Upper lobe of right lung (tissue), 1 donor: Measurements from ENCODE around the gene HERC6. TPM values are rescaled to one million over a fixed set of nuclear protein-coding genes. Genes with fewer than 3 reads are reported as not detected.
"Not testable (repeated sequence)": the region's sequence is repeated elsewhere in the genome, so short reads cannot be mapped to it uniquely, and the experiment has no call there.

Source experiments
- ATAC-seq: fragments of 200-7000 bp; cut with Tn5 transposase; one replicate; pipeline ENCODE4 v1.9.1; 2020; ENCODE audit warnings: mild to moderate bottlenecking, moderate library complexity
- DNase-seq: peaks from one replicate; pipeline ENCODE4 v3.0.0-alpha.2; 2020
- H3K27ac ChIP-seq: fragments of 200-600 bp; one replicate; pipeline ENCODE4 v1.8.0; 2022
- H3K27me3 ChIP-seq: fragments of 200-600 bp; one replicate; pipeline ENCODE4 v1.8.0; 2022; ENCODE audit warnings: mild to moderate bottlenecking
- H3K36me3 ChIP-seq: fragments of 200-600 bp; one replicate; pipeline ENCODE4 v1.8.0; 2022
- H3K4me1 ChIP-seq: fragments of 200-600 bp; one replicate; pipeline ENCODE4 v1.8.0; 2022
- H3K4me3 ChIP-seq: fragments of 200-600 bp; one replicate; pipeline ENCODE4 v1.8.0; 2022; ENCODE audit warnings: mild to moderate bottlenecking
- H3K9me3 ChIP-seq: fragments of 200-600 bp; one replicate; pipeline ENCODE4 v1.8.0; 2022
- intact Hi-C: fragments of 100-400 bp; cut with DNase I; formaldehyde crosslinking; loops from one replicate; pipeline ENCODE4 v1.11.0; 2022
- long read RNA-seq: library from polyadenylated mRNA; unstranded; transcript quantifications from one replicate; pipeline ENCODE4 v2.0.0, GENCODE V29; 2021
- total RNA-seq: library from RNA; stranded (reverse); fragmentation: NEBNext Ultra II Directional; extraction: Animal tissue kit (Norgen Biotek cat#: 25700); gene quantifications from one replicate; pipeline ENCODE4 v1.2.1, GENCODE V29; 2021
- TF ChIP-seq, protein P1 (sequence below): fragments of 200-600 bp; IDR thresholded peaks from one replicate; pipeline ENCODE4 v1.8.0; 2022; ENCODE audit warnings: antibody characterized with exemption
- donor health status: DM: no; HTN: yes; CAD: no; lungs with severe emphysema.

The HERC6 gene
- total RNA-seq, result 13.0 TPM
- long read RNA-seq, transcript HERC6-201 (23 exons, 3,779 nt), result major isoform, 27 of 38 reads
- long read RNA-seq, partial matches to known transcripts, result 1 of 38 reads
- long read RNA-seq, other reads (novel, unspliced or antisense), result 9 of 38 reads

DNA sequence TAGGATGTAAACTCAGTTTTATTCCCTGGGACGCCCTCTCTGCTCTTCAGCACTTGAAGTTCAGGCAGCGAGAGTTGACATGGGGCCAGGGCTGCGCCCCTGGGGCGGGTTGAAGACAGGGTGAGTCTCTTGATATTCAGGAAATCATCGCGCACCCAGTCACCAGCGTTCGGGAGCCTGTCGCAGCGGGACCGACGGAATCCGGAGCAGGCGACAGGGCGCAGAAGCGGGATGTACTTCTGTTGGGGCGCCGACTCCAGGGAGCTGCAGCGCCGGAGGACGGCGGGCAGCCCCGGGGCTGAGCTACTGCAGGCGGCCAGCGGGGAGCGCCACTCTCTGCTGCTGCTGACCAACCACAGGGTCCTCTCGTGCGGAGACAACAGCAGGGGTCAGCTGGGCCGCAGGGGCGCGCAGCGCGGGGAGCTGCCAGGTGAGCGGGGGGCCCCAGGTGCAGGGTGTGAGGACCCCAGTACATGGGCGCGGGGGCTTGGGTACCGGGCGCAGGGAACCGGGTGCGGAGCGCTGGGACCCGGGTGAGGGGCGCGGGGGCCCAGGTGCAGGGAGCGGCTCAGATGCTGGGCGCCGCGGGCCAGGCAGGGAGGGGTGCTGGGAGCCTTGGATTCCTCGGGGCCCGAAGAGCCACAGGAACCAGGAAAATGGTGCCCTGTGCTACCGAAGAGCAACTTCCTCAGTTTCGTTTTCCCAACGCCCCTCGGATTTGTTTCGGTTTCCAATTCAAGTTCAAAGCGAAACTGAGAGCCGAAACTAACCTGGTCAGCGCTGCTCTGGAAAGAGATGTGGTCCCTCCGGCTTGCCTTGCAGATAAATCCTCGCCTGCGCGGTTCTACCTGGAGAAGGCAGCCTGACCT lies at the start of gene HERC6:
HERC6 (plus strand) TSS at position 162 of the 869 bp plus-strand sequence; CDS start at position 232, 70 bp downstream.
- Histone ChIP-seq H3K4me3 (peak within 1 kb of the TSS; percentile 99), H3K36me3 (no peaks in the 10 kb centered on the region), H3K4me1 (no peaks in the 10 kb centered on the region), H3K9me3 (no peaks in the 10 kb centered on the region), H3K27ac (peak within 1 kb of the TSS; percentile 99), H3K27me3 (no peaks in the 10 kb centered on the region)
- peak; percentile 91 for DNase-seq
- intact Hi-C loops, result loop anchor here (10.0 kb wide), 1 partner anchor 136 kb away; no protein-coding TSS in a partner anchor
- TF ChIP-seq, protein P1, sequence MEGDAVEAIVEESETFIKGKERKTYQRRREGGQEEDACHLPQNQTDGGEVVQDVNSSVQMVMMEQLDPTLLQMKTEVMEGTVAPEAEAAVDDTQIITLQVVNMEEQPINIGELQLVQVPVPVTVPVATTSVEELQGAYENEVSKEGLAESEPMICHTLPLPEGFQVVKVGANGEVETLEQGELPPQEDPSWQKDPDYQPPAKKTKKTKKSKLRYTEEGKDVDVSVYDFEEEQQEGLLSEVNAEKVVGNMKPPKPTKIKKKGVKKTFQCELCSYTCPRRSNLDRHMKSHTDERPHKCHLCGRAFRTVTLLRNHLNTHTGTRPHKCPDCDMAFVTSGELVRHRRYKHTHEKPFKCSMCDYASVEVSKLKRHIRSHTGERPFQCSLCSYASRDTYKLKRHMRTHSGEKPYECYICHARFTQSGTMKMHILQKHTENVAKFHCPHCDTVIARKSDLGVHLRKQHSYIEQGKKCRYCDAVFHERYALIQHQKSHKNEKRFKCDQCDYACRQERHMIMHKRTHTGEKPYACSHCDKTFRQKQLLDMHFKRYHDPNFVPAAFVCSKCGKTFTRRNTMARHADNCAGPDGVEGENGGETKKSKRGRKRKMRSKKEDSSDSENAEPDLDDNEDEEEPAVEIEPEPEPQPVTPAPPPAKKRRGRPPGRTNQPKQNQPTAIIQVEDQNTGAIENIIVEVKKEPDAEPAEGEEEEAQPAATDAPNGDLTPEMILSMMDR, result peak; percentile 78
- ATAC-seq, result peak; percentile 97

DNA sequence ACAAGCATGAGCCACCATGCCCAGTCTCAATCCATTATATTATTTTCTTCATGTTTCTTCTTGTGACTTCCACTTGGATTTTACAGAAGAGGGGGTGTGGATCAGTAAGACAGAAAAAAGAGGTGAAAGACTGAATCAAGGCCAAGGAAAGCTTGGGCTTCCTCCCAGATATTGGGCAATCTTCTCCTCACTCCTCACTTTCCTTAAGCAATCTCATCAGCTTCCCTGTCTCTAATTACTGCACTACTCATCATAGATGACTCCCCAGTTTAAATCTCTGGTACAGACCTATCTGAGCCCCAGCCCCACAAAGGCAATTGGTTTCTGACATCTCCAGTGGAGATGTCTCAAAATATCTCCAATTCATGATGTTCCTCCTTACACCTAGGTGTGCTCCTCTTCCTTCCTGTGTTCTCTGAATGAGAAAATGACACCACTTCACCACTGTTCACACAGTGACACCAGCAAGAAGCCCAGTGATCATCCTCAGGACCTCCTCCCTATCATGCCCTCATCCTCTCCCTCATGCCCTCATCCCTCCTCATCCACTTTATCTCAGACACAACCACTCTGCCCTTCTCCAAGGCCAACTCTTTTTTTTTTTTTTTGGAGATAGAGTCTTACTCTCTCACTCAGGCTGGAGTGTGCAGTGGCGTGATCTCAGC lies 44.8 kb upstream of the HERC6 start:
- Histone ChIP-seq H3K9me3 (no peaks in the 10 kb centered on the region), H3K4me3 (no peak overlapping the region), H3K27me3 (no peaks in the 10 kb centered on the region), H3K27ac (no peak overlapping the region), H3K4me1 (no peaks in the 10 kb centered on the region), H3K36me3 (no peaks in the 10 kb centered on the region)
- TF ChIP-seq, protein P1, result no peak
- intact Hi-C loops, result no loop called here
- DNase-seq (no peak), ATAC-seq (no peak)

DNA sequence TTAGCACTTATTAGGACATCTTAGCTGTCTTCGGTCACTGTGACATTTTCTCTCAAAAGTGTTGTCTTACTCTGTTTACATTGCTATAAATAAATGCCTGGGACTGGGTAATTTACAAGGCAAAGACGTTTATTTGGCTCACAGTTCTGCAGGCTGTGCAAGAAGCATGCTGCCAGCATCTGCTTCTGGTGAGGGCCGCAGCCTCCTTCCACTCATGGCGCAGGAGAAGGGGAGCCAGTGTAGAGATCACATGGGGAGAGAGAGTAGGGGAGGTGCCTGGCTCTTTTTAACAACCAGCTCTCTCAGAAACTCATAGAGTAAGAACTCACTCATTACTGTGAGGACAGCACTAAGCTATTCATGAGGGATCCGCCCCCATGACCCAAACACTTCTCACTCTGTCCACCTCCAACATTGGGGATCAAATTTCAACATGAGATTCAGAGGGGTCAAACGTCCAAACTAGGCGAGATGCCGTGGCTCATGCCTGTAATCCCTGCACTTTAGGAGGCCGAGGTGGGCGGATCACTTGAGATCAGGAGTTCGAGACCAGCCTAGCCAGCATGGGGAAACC lies 43.5 kb upstream of the HERC6 start:
- DNase-seq, result no peak
- Histone ChIP-seq H3K27me3 (no peaks in the 10 kb centered on the region), H3K4me3 (no peak overlapping the region), H3K27ac (no peak overlapping the region), H3K4me1 (no peaks in the 10 kb centered on the region), H3K36me3 (no peaks in the 10 kb centered on the region), H3K9me3 (no peaks in the 10 kb centered on the region)
- TF ChIP-seq, protein P1, result no peak
- intact Hi-C loops, result no loop called here
- ATAC-seq, result no peak

DNA sequence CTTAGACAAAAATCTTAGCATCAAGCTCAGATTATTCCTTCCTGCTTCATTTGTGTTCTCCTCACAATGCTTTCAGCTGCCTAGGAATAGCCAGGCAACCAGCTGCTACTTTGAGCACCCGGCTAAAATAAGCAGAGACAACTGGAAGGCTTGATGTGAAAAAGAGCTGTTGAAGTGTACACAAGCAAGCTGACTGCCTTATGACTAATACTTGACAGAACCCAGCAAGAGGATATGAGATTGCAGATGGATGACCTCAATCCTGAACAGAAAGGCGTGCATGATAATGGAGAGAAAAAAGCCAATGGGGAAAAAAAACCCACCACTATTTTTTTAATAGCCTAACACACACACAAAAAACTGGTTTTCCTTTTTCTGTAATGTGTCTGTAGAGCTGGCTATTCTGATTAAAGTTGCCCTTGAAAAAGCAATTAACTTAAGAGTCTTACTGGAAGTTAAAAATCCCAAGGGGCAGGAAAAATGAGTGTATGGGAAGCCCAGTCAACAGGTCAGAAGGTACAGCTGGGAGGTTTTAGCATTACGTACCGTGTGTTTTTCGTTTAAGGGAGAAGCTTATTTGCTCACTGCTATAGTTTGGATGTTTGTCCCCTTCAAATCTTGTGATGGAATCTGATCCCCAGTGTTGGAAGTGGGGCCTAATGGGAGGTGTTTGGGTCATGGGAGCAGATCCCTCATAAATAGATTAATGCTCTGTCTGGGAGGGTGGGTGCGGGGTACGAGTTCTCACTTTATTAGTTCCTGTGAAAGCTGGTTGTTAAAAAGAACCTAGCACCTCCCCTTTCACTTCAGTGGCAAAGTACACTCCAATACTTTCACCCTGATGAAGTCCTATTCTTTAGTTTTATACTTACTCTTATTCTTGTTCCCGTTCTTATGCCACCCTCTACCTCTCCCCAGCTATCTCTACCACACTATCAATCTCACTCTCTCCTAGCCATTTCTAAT lies 37.1 kb upstream of the HERC6 start:
- DNase-seq, result no peak

DNA sequence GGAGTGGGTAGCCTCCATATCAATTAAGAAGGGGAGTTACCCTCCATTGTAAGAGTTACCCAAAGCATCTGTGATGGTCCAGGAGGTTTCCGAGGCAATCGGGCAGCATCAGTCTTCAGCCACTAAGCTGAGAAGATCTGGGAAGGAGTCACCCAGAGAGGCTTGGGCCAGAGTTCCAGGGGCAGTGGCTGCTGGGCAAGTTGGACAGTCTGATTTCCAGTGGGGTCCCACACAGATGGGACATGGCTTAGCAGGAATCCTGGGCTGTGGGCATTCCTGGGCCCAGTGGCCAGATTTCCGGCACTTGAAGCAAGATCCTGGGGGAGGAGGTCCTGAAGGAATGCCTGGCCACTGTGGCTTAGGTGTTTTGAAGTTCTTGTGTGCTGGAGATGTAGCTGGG lies 31.8 kb upstream of the HERC6 start:
- ATAC-seq, H3K27ac ChIP-seq, intact Hi-C loops, H3K9me3 ChIP-seq, H3K4me1 ChIP-seq, H3K27me3 ChIP-seq, H3K36me3 ChIP-seq, DNase-seq, H3K4me3 ChIP-seq: not testable (repeated sequence)

More for the DNA sequence above, 37.1 kb upstream of the HERC6 start:
- no peak overlapping the region for H3K27ac ChIP-seq
- H3K4me1 ChIP-seq, result no peaks in the 10 kb centered on the region
- H3K36me3 ChIP-seq, result no peaks in the 10 kb centered on the region
- peak; percentile 80 for ATAC-seq
- TF ChIP-seq, protein P1, result no peak
- no peaks in the 10 kb centered on the region for H3K9me3 ChIP-seq
- H3K4me3 ChIP-seq, result no peak overlapping the region
- no peaks in the 10 kb centered on the region for H3K27me3 ChIP-seq
- intact Hi-C loops, result no loop called here

DNA sequence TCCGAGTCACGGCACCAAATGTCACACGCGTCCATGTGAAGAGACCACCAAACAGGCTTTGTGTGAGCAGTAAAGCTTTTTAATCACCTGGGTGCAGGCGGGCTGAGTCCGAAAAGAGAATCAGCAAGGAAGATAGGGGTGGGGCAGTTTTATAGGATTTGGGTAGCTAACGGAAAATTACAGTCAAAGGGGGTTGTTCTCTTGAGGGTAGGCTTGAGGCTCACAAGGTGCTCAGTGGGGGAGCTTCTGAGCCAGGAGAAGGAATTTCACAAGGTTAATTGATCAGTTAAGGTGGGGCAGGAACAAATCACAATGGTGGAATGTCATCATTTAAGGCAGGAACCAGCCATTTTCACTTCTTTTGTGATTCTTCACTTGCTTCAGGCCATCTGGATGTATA lies 29.9 kb upstream of the HERC6 start:
- H3K9me3 ChIP-seq, intact Hi-C loops, H3K36me3 ChIP-seq, DNase-seq, H3K4me3 ChIP-seq, H3K27ac ChIP-seq, H3K4me1 ChIP-seq, ATAC-seq, H3K27me3 ChIP-seq: not testable (repeated sequence)
